ENCODE results near the gene CTSW. TPM values are rescaled to one million over a fixed set of nuclear protein-coding genes. Genes with fewer than 3 reads are reported as not detected.
"Not testable (repeated sequence)": the region's sequence is repeated elsewhere in the genome, so short reads cannot be mapped to it uniquely, and the experiment has no call there.

The CTSW gene
- polyA plus RNA-seq (2011; rRNA removed): not detected in 2 replicates
- 0.55 TPM in 1 of 2 replicates, not detected in the other for polyA minus RNA-seq (2011; rRNA and poly(A)+ RNA removed)

- POLR2A ChIA-PET: no interaction called here
- no peak for TF ChIP-seq CTCF (IDR thresholded peaks at IDR 0.05; ENCODE audit: low read depth, low read length)
- no peak within 1 kb of the TSS for H3K4me3 ChIP-seq (ENCODE audit: low read depth, low read length)
- H3K27ac ChIP-seq (ENCODE audit: low read depth, low read length): no peak within 1 kb of the TSS
- CTCF ChIA-PET: interaction anchor here (1.0 to 3.4 kb wide), 2 partner anchors 9 to 20 kb away, joined by 4 to 25 read pairs; partner anchors contain the start of genes FIBP and MUS81
- H3K27me3 ChIP-seq (ENCODE audit: control insufficient read depth, insufficient read depth, low read length): no peaks in the 10 kb centered on the region
- H3K9me3 ChIP-seq (ENCODE audit: control insufficient read depth, insufficient read depth, low read length): no peaks in the 10 kb centered on the region
- no peak for DNase-seq (ENCODE audit: low read depth, low spot score)
These were observed at the start of gene CTSW for GRCh38 chr11:65879617-65880016. CTSW (plus strand) TSS chr11:65879837; CDS start chr11:65879855, 18 bp downstream.

- not testable (repeated sequence) for DNase-seq (ENCODE audit: low read depth, low spot score); H3K9me3 ChIP-seq (ENCODE audit: control insufficient read depth, insufficient read depth, low read length); H3K4me3 ChIP-seq (ENCODE audit: low read depth, low read length); H3K27ac ChIP-seq (ENCODE audit: low read depth, low read length)
- peaks cover 30% of the 10 kb centered on the region for H3K27me3 ChIP-seq (ENCODE audit: control insufficient read depth, insufficient read depth, low read length)
- CTCF ChIA-PET: interaction anchor here (1.6 to 2.8 kb wide), 4 partner anchors 14 to 190 kb away, joined by 5 to 17 read pairs (median 9); partner anchors contain the start of gene KAT5
- POLR2A ChIA-PET: interaction anchor here (2.3 kb wide), 1 partner anchor 26 kb away, joined by 10 read pairs; the partner anchor contains the start of gene CFL1
These were observed 47.4 kb upstream of the CTSW start for GRCh38 chr11:65832231-65832630.

GRCh38 chr11:65833297-65834030 lies 46.2 kb upstream of the CTSW start, which contains the start of gene SNX32:
SNX32 (plus strand) TSS chr11:65833963; CDS start chr11:65834066, 103 bp downstream.
- ChIA-PET CTCF (interaction anchor here (0.8 to 2.8 kb wide), 7 partner anchors 15 to 212 kb away, joined by 3 to 17 read pairs (median 5); partner anchors contain the start of gene KAT5), POLR2A (interaction anchor here (0.6 to 2.3 kb wide), 8 partner anchors 11 to 324 kb away, joined by 3 to 10 read pairs (median 4); partner anchors contain the start of genes CFL1 and RNASEH2C)
- peak; percentile 78 for DNase-seq (ENCODE audit: low read depth, low spot score)
- no peak for TF ChIP-seq CTCF (IDR thresholded peaks at IDR 0.05; ENCODE audit: low read depth, low read length)
- no peaks in the 10 kb centered on the region; the same call in 1 of the 2 replicates for H3K9me3 ChIP-seq (ENCODE audit: control insufficient read depth, insufficient read depth, low read length)
- peak within 1 kb of the TSS; percentile 85 for H3K4me3 ChIP-seq (ENCODE audit: low read depth, low read length)
- peaks cover 29% of the 10 kb centered on the region for H3K27me3 ChIP-seq (ENCODE audit: control insufficient read depth, insufficient read depth, low read length)
- no peak within 1 kb of the TSS for H3K27ac ChIP-seq (ENCODE audit: low read depth, low read length)

GRCh38 chr11:65834202-65834601 lies 45.4 kb upstream of the CTSW start:
- POLR2A ChIA-PET: interaction anchor here (0.6 to 2.3 kb wide), 6 partner anchors 10 to 114 kb away, joined by 3 to 10 read pairs (median 4); partner anchors contain the start of genes CFL1 and RNASEH2C
- CTCF ChIA-PET: interaction anchor here (1.0 to 2.8 kb wide), 4 partner anchors 54 to 188 kb away, joined by 3 to 17 read pairs (median 7); partner anchors contain the start of gene KAT5

More at GRCh38 chr11:65834202-65834601, 45.4 kb upstream of the CTSW start:
- no peak for TF ChIP-seq CTCF (IDR thresholded peaks at IDR 0.05; ENCODE audit: low read depth, low read length)
- peak overlapping the region; percentile 85 for H3K4me3 ChIP-seq (ENCODE audit: low read depth, low read length)
- H3K27ac ChIP-seq (ENCODE audit: low read depth, low read length): no peak overlapping the region
- H3K9me3 ChIP-seq (ENCODE audit: control insufficient read depth, insufficient read depth, low read length): no peaks in the 10 kb centered on the region; the same call in 1 of the 2 replicates
- no peak for DNase-seq (ENCODE audit: low read depth, low spot score)
- H3K27me3 ChIP-seq (ENCODE audit: control insufficient read depth, insufficient read depth, low read length): peaks cover 24% of the 10 kb centered on the region
